Calu3 (cell line): ENCODE results near the gene TCERG1. TPM values are rescaled to one million over a fixed set of nuclear protein-coding genes. Genes with fewer than 3 reads are reported as not detected.

Experiments used
- BruUV-seq: library from RNA; stranded (reverse); fragments of 400-500 nt; replicated peaks from 2 replicates; lab custom pipeline; 2021; lab: Mats Ljungman, UMichigan
- CTCF ChIA-PET: fragments of 300-600 bp; sonication (Branson Sonifier 250); formaldehyde crosslinking; loops from one replicate; lab custom pipeline; 2022; ENCODE audit warnings: antibody characterized with exemption; lab: Charles Lee
- DNase-seq: peaks from one replicate; pipeline ENCODE4 v3.0.0; 2022
- H3K27ac Mint-ChIP-seq: one replicate; pipeline ENCODE4 v1.8.0; 2022; ENCODE audit warnings: mixed read lengths; ENCODE audit not compliant: unreplicated experiment
- H3K27me3 Mint-ChIP-seq: one replicate; pipeline ENCODE4 v1.8.0; 2022; ENCODE audit warnings: mixed read lengths; ENCODE audit not compliant: unreplicated experiment
- H3K36me3 Mint-ChIP-seq: one replicate; pipeline ENCODE4 v1.8.0; 2022; ENCODE audit warnings: mild to moderate bottlenecking, moderate library complexity, mixed read lengths; ENCODE audit not compliant: insufficient read depth, unreplicated experiment
- H3K4me1 Mint-ChIP-seq: one replicate; pipeline ENCODE4 v1.8.0; 2022; ENCODE audit warnings: mild to moderate bottlenecking, low read depth, mixed read lengths; ENCODE audit not compliant: unreplicated experiment
- H3K4me3 Mint-ChIP-seq: one replicate; pipeline ENCODE4 v1.8.0; 2022; ENCODE audit warnings: mild to moderate bottlenecking, low read depth, moderate library complexity, mixed read lengths; ENCODE audit not compliant: unreplicated experiment
- H3K9me3 Mint-ChIP-seq: one replicate; pipeline ENCODE4 v1.8.0; 2022; ENCODE audit warnings: low read depth, mixed read lengths; ENCODE audit not compliant: unreplicated experiment
- CTCF ChIP-seq: fragments of 200-600 bp; IDR thresholded peaks from one replicate; pipeline ENCODE4 v1.8.0; 2022; ENCODE audit warnings: antibody characterized with exemption; ENCODE audit not compliant: unreplicated experiment
- intact Hi-C: fragments of 100-400 bp; cut with micrococcal nuclease; formaldehyde crosslinking; loops from one replicate; pipeline ENCODE4 v1.10.0; 2022; ENCODE audit not compliant: unreplicated experiment
- total RNA-seq: library from RNA; stranded (reverse); gene quantifications from 2 replicates; pipeline ENCODE4 v1.2.3, GENCODE V29; 2022

TCERG1 gene
- total RNA-seq, 1 experiment from 2014 or later = 133 TPM

- no peak overlapping the region for H3K4me3 Mint-ChIP-seq
- DNase-seq = no peak
- TF ChIP-seq CTCF = no peak
- H3K4me1 Mint-ChIP-seq = peaks cover 45% of the 10 kb centered on the region
- CTCF ChIA-PET = interaction anchor here (1.4 kb wide), 1 partner anchor 13 kb away, joined by 3 read pairs; no protein-coding TSS in a partner anchor
- intact Hi-C loops = loop anchor here (5.0 kb wide), 1 partner anchor 34 kb away; no protein-coding TSS in a partner anchor
- H3K36me3 Mint-ChIP-seq = peaks cover 81% of the 10 kb centered on the region
- peak overlapping the region; percentile 8 for H3K27ac Mint-ChIP-seq
- no peaks in the 10 kb centered on the region for H3K9me3 Mint-ChIP-seq
- no peaks in the 10 kb centered on the region for H3K27me3 Mint-ChIP-seq
- no TSS peak for BruUV-seq
Observed at GRCh38 chr5:146463446-146463845, 16.3 kb downstream of the TCERG1 start.

- Mint-ChIP-seq H3K27ac (peak overlapping the region; percentile 60), H3K4me3 (no peak overlapping the region), H3K27me3 (no peaks in the 10 kb centered on the region), H3K9me3 (no peaks in the 10 kb centered on the region), H3K36me3 (peaks cover 74% of the 10 kb centered on the region), H3K4me1 (peaks cover 33% of the 10 kb centered on the region)
- CTCF ChIA-PET = interaction anchor here (0.7 kb wide), 1 partner anchor 20 kb away, joined by 3 read pairs; the partner anchor contains the start of gene TCERG1
- BruUV-seq = no TSS peak
- TF ChIP-seq CTCF = peak; percentile 40
- no peak for DNase-seq
- intact Hi-C loops = no loop called here
Observed at GRCh38 chr5:146466521-146467349, 19.6 kb downstream of the TCERG1 start.

- no peak for TF ChIP-seq CTCF
- Mint-ChIP-seq H3K4me1 (peaks cover 28% of the 10 kb centered on the region), H3K27ac (peak overlapping the region; percentile 60), H3K4me3 (no peak overlapping the region), H3K27me3 (no peaks in the 10 kb centered on the region), H3K36me3 (peaks cover 77% of the 10 kb centered on the region), H3K9me3 (no peaks in the 10 kb centered on the region)
- CTCF ChIA-PET = no interaction called here
- no TSS peak for BruUV-seq
- intact Hi-C loops = no loop called here
- DNase-seq = no peak
Observed at GRCh38 chr5:146467760-146468159, 20.6 kb downstream of the TCERG1 start.

GRCh38 chr5:146474065-146474464, 26.9 kb downstream of the TCERG1 start:
- CTCF ChIA-PET = no interaction called here
- no peak for TF ChIP-seq CTCF
- intact Hi-C loops = no loop called here
- H3K4me1 Mint-ChIP-seq = peaks cover 28% of the 10 kb centered on the region
- H3K9me3 Mint-ChIP-seq = no peaks in the 10 kb centered on the region
- no peak overlapping the region for H3K27ac Mint-ChIP-seq
- H3K36me3 Mint-ChIP-seq = peaks cover 76% of the 10 kb centered on the region
- BruUV-seq = no TSS peak
- H3K4me3 Mint-ChIP-seq = no peak overlapping the region
- no peaks in the 10 kb centered on the region for H3K27me3 Mint-ChIP-seq
- DNase-seq = no peak
